Measurements from ENCODE around the gene LMBR1L. TPM values are rescaled to one million over a fixed set of nuclear protein-coding genes. Genes with fewer than 3 reads are reported as not detected.

LMBR1L gene
- total and polyA plus RNA-seq, 2 of the 8 experiments (the other 6 are each of a cell fraction or from before 2014, with no cell fraction given) = 36.6 to 49.6 TPM

GRCh38 chr12:49131051-49131893, 20.6 kb upstream of the LMBR1L start, which contains the start of gene TUBA1B (continued):
- no peak for TF ChIP-seq GABPA (IDR thresholded peaks at IDR 0.05; ENCODE audit: borderline replicate concordance, insufficient read depth, low read length)
- TF ChIP-seq TEAD4 (IDR thresholded peaks at IDR 0.05; ENCODE audit: low read depth, low read length) = no peak
- TF ChIP-seq USF2 (IDR thresholded peaks at IDR 0.05; ENCODE audit: low read length) = no peak

Data from H1 (cell line).